Stimulated activated naive B cell treated with anti-CD40 and anti-IgM and Interleukin-4, amounts not matched to agents 10 μg/mL and 1 μg/mL and 100 μg/mL, for 72 hours (primary cell): ENCODE results near the gene ZNF574.

Source experiments
- ATAC-seq, 2 donors: fragments of 150-1000 bp; cut with Tn5 transposase; replicated peaks; 2 replicates each; pipeline ENCODE4 v1.10.0; 2021; ENCODE audit warnings: moderate library complexity in 1 of 2
- DNase-seq: peaks from one replicate; pipeline ENCODE4 v3.0.0; 2021
- H3K27ac Mint-ChIP-seq: one replicate; pipeline ENCODE4 v1.8.0; 2022; ENCODE audit warnings: mild to moderate bottlenecking, mixed read lengths
- H3K27me3 Mint-ChIP-seq, 2 donors: one replicate each; pipeline ENCODE4 v1.8.0; 2022; ENCODE audit warnings: mixed read lengths in 2 of 2
- H3K36me3 Mint-ChIP-seq, 2 donors: one replicate each; pipeline ENCODE4 v1.8.0; 2022; ENCODE audit warnings: mixed read lengths in 2 of 2, mild to moderate bottlenecking in 1 of 2
- H3K4me1 Mint-ChIP-seq, 2 donors: one replicate each; pipeline ENCODE4 v1.8.0; 2022; ENCODE audit warnings: mixed read lengths in 2 of 2, mild to moderate bottlenecking in 1 of 2
- H3K4me3 Mint-ChIP-seq, 2 donors: one replicate each; pipeline ENCODE4 v1.8.0; 2022; ENCODE audit warnings: mild to moderate bottlenecking in 2 of 2, mixed read lengths in 2 of 2, moderate library complexity in 1 of 2
- H3K9me3 Mint-ChIP-seq, 2 donors: one replicate each; pipeline ENCODE4 v1.8.0; 2022; ENCODE audit warnings: mixed read lengths in 2 of 2, mild to moderate bottlenecking in 1 of 2

ZNF574 gene

GRCh38 chr19:42051166-42052115, 24.5 kb upstream of the ZNF574 start:
- DNase-seq (no peak), ATAC-seq (peak; percentile 63 to 83)
- no peaks in the 10 kb centered on the region for H3K27me3 Mint-ChIP-seq
- H3K27ac Mint-ChIP-seq = no peak overlapping the region
- H3K36me3 Mint-ChIP-seq = no peaks in the 10 kb centered on the region
- H3K9me3 Mint-ChIP-seq = no peaks in the 10 kb centered on the region
- peaks cover 5 to 9% of the 10 kb centered on the region in 2 donors for H3K4me1 Mint-ChIP-seq
- no peak overlapping the region for H3K4me3 Mint-ChIP-seq

GRCh38 chr19:42052241-42052863, 23.6 kb upstream of the ZNF574 start:
- Mint-ChIP-seq H3K4me3 (no peak overlapping the region), H3K36me3 (no peaks in the 10 kb centered on the region), H3K27me3 (no peaks in the 10 kb centered on the region), H3K9me3 (no peaks in the 10 kb centered on the region), H3K27ac (no peak overlapping the region), H3K4me1 (peaks cover 5 to 9% of the 10 kb centered on the region in 2 donors)
- ATAC-seq (no peak), DNase-seq (no peak)

- no peaks in the 10 kb centered on the region for H3K36me3 Mint-ChIP-seq
Measured at GRCh38 chr19:42053037-42053935, 22.7 kb upstream of the ZNF574 start.

GRCh38 chr19:42054205-42054604, 21.8 kb upstream of the ZNF574 start:
- ATAC-seq (no peak), DNase-seq (no peak)
- no peak overlapping the region for H3K27ac Mint-ChIP-seq
- peaks cover 2 to 3% of the 10 kb centered on the region in 2 donors for H3K4me1 Mint-ChIP-seq
- no peak overlapping the region for H3K4me3 Mint-ChIP-seq
- H3K36me3 Mint-ChIP-seq = no peaks in the 10 kb centered on the region
- H3K27me3 Mint-ChIP-seq = no peaks in the 10 kb centered on the region
- H3K9me3 Mint-ChIP-seq = no peaks in the 10 kb centered on the region

More at GRCh38 chr19:42053037-42053935, 22.7 kb upstream of the ZNF574 start:
- Mint-ChIP-seq H3K9me3 (no peaks in the 10 kb centered on the region), H3K27me3 (no peaks in the 10 kb centered on the region), H3K27ac (peak overlapping the region; percentile 53), H3K4me3 (no peak overlapping the region), H3K4me1 (peaks cover 5 to 9% of the 10 kb centered on the region in 2 donors)
- DNase-seq (no peak), ATAC-seq (no peak)

GRCh38 chr19:42057846-42058245, 18.1 kb upstream of the ZNF574 start:
- Mint-ChIP-seq H3K27me3 (peaks cover 0 to 8% of the 10 kb centered on the region in 2 donors), H3K36me3 (no peaks in the 10 kb centered on the region), H3K9me3 (no peaks in the 10 kb centered on the region), H3K4me1 (peaks cover 0 to 3% of the 10 kb centered on the region in 2 donors), H3K27ac (no peak overlapping the region), H3K4me3 (no peak overlapping the region)
- DNase-seq (no peak), ATAC-seq (no peak)

GRCh38 chr19:42059196-42059595, 16.8 kb upstream of the ZNF574 start:
- ATAC-seq (no peak), DNase-seq (no peak)
- Mint-ChIP-seq H3K4me1 (peaks cover 0 to 3% of the 10 kb centered on the region in 2 donors), H3K9me3 (no peaks in the 10 kb centered on the region), H3K27ac (no peak overlapping the region), H3K36me3 (no peaks in the 10 kb centered on the region), H3K27me3 (peaks cover 0 to 8% of the 10 kb centered on the region in 2 donors), H3K4me3 (no peak overlapping the region)

GRCh38 chr19:42060117-42060516, 15.8 kb upstream of the ZNF574 start:
- DNase-seq (no peak), ATAC-seq (no peak)
- H3K4me3 Mint-ChIP-seq = no peak overlapping the region
- H3K27me3 Mint-ChIP-seq = peaks cover 0 to 13% of the 10 kb centered on the region in 2 donors
- H3K9me3 Mint-ChIP-seq = no peaks in the 10 kb centered on the region
- H3K36me3 Mint-ChIP-seq = no peaks in the 10 kb centered on the region
- H3K4me1 Mint-ChIP-seq = peaks cover 0 to 3% of the 10 kb centered on the region in 2 donors
- H3K27ac Mint-ChIP-seq = no peak overlapping the region

GRCh38 chr19:42062381-42062780, 13.6 kb upstream of the ZNF574 start:
- DNase-seq (no peak), ATAC-seq (no peak)
- H3K36me3 Mint-ChIP-seq = no peaks in the 10 kb centered on the region
- no peaks in the 10 kb centered on the region for H3K9me3 Mint-ChIP-seq
- peaks cover 0 to 17% of the 10 kb centered on the region in 2 donors for H3K27me3 Mint-ChIP-seq
- peaks cover 0 to 3% of the 10 kb centered on the region in 2 donors for H3K4me1 Mint-ChIP-seq
- no peak overlapping the region for H3K4me3 Mint-ChIP-seq
- no peak overlapping the region for H3K27ac Mint-ChIP-seq

- Mint-ChIP-seq H3K9me3 (no peaks in the 10 kb centered on the region), H3K27me3 (peaks cover 0 to 17% of the 10 kb centered on the region in 2 donors), H3K36me3 (no peaks in the 10 kb centered on the region), H3K4me1 (peaks cover 0 to 3% of the 10 kb centered on the region in 2 donors), H3K27ac (no peak overlapping the region), H3K4me3 (no peak overlapping the region)
- DNase-seq (no peak), ATAC-seq (no peak)
Measured at GRCh38 chr19:42064432-42064831, 11.5 kb upstream of the ZNF574 start.

GRCh38 chr19:42065051-42065450, 10.9 kb upstream of the ZNF574 start:
- Mint-ChIP-seq H3K4me3 (no peak overlapping the region), H3K9me3 (no peaks in the 10 kb centered on the region), H3K27me3 (peaks cover under 1 to 17% of the 10 kb centered on the region in 2 donors), H3K36me3 (no peaks in the 10 kb centered on the region), H3K4me1 (peaks cover 0 to 3% of the 10 kb centered on the region in 2 donors), H3K27ac (no peak overlapping the region)
- ATAC-seq (no peak), DNase-seq (no peak)

- H3K27me3 Mint-ChIP-seq = peaks cover 5 to 21% of the 10 kb centered on the region in 2 donors
- no peaks in the 10 kb centered on the region for H3K36me3 Mint-ChIP-seq
- DNase-seq (no peak), ATAC-seq (no peak)
- no peak overlapping the region for H3K27ac Mint-ChIP-seq
- H3K9me3 Mint-ChIP-seq = no peaks in the 10 kb centered on the region
- peaks cover 0 to 3% of the 10 kb centered on the region in 2 donors for H3K4me1 Mint-ChIP-seq
- H3K4me3 Mint-ChIP-seq = no peak overlapping the region
Measured at GRCh38 chr19:42065511-42065910, 10.5 kb upstream of the ZNF574 start.

GRCh38 chr19:42066075-42066754, 9.8 kb upstream of the ZNF574 start:
- peaks cover 12 to 27% of the 10 kb centered on the region in 2 donors for H3K27me3 Mint-ChIP-seq
- H3K4me3 Mint-ChIP-seq = no peak overlapping the region
- H3K9me3 Mint-ChIP-seq = no peaks in the 10 kb centered on the region
- H3K27ac Mint-ChIP-seq = no peak overlapping the region
- peaks cover 0 to 3% of the 10 kb centered on the region in 2 donors for H3K4me1 Mint-ChIP-seq
- no peak for DNase-seq
- ATAC-seq = no peak
- no peaks in the 10 kb centered on the region for H3K36me3 Mint-ChIP-seq

- ATAC-seq (no peak), DNase-seq (no peak)
- no peak overlapping the region for H3K4me3 Mint-ChIP-seq
- H3K36me3 Mint-ChIP-seq = no peaks in the 10 kb centered on the region
- no peaks in the 10 kb centered on the region for H3K9me3 Mint-ChIP-seq
- H3K27me3 Mint-ChIP-seq = peaks cover 12 to 19% of the 10 kb centered on the region in 2 donors
- no peak overlapping the region for H3K27ac Mint-ChIP-seq
- no peaks in the 10 kb centered on the region for H3K4me1 Mint-ChIP-seq
Measured at GRCh38 chr19:42067315-42067888, 8.6 kb upstream of the ZNF574 start.
